HFFc6 (cell line): ENCODE results near the gene TBX5. TPM values are rescaled to one million over a fixed set of nuclear protein-coding genes. Genes with fewer than 3 reads are reported as not detected.

Source experiments
- DNase-seq: peaks from one replicate; pipeline ENCODE4 v3.0.0-alpha.2; 2018
- H3K27ac Mint-ChIP-seq: 2 replicates; pipeline ENCODE4 v1.8.0; 2020; ENCODE audit warnings: mild to moderate bottlenecking, mixed read lengths
- H3K27me3 Mint-ChIP-seq: 2 replicates; pipeline ENCODE4 v1.8.0; 2021; ENCODE audit warnings: mild to moderate bottlenecking, moderate library complexity, mixed read lengths; ENCODE audit not compliant: insufficient read depth
- H3K36me3 Mint-ChIP-seq: 2 replicates; pipeline ENCODE4 v1.8.0; 2021; ENCODE audit warnings: low read depth, mixed read lengths
- H3K4me1 Mint-ChIP-seq: 2 replicates; pipeline ENCODE4 v1.8.0; 2020; ENCODE audit warnings: low read depth, mixed read lengths
- H3K4me3 Mint-ChIP-seq: 2 replicates; pipeline ENCODE4 v1.8.0; 2020; ENCODE audit warnings: mild to moderate bottlenecking, moderate library complexity, mixed read lengths
- H3K9me3 Mint-ChIP-seq: 2 replicates; pipeline ENCODE4 v1.8.0; 2020; ENCODE audit warnings: mild to moderate bottlenecking, mixed read lengths
- total RNA-seq, 6 experiments: library from RNA; stranded (reverse); fragmentation: NEBNext Ultra II Directional; extraction: Animal tissue kit (Norgen Biotek cat#: 25700); gene quantifications; 2 replicates in 1 of 6; 3 replicates in 5 of 6; pipeline ENCODE4 v1.2.3, GENCODE V29; 2021
- TF ChIP-seq, protein P1 (sequence below): fragments of 200-600 bp; sonication (generic); IDR thresholded peaks from 2 replicates; pipeline ENCODE4 v1.5.0; 2021; ENCODE audit warnings: antibody characterized with exemption, mild to moderate bottlenecking

Gene TBX5
- total RNA-seq, 6 experiments from 2014 or later = 20.7 to 27.8 (median 24.3) TPM

DNA sequence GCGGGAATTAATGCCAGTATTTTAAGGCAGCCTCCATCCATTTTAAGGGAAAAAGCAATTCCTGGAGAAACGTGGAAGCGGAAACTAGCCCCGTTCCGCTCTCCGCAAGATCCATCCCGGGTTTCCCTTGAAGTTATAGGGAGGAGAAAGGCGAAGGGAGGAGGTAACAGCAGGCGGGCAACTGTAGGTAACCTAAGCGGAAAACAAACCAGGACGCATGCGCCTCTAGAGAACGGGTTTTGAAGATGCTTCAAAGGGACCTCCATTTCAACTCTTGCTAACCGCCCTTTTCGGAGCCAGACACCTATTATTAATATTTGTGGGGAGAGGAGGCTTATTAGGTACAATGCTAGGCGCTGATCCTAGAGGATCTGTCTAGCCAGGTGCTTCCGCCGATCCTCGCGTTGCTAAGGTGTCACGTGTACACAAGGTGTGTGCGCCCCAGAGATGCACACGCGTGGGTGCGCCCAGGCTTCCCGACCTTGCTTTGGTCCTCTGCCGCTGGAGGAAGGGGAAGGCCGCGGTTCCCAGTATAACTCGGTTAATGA, 6.2 kb downstream of the TBX5 start:
- peak; percentile 95 for DNase-seq
- TF ChIP-seq, protein P1, sequence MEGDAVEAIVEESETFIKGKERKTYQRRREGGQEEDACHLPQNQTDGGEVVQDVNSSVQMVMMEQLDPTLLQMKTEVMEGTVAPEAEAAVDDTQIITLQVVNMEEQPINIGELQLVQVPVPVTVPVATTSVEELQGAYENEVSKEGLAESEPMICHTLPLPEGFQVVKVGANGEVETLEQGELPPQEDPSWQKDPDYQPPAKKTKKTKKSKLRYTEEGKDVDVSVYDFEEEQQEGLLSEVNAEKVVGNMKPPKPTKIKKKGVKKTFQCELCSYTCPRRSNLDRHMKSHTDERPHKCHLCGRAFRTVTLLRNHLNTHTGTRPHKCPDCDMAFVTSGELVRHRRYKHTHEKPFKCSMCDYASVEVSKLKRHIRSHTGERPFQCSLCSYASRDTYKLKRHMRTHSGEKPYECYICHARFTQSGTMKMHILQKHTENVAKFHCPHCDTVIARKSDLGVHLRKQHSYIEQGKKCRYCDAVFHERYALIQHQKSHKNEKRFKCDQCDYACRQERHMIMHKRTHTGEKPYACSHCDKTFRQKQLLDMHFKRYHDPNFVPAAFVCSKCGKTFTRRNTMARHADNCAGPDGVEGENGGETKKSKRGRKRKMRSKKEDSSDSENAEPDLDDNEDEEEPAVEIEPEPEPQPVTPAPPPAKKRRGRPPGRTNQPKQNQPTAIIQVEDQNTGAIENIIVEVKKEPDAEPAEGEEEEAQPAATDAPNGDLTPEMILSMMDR = no peak
- Mint-ChIP-seq H3K4me1 (peaks cover 76% of the 10 kb centered on the region), H3K4me3 (peak overlapping the region; percentile 99), H3K36me3 (peaks cover 66% of the 10 kb centered on the region), H3K27ac (peak overlapping the region; percentile 92), H3K9me3 (no peaks in the 10 kb centered on the region), H3K27me3 (peaks cover 4% of the 10 kb centered on the region)

DNA sequence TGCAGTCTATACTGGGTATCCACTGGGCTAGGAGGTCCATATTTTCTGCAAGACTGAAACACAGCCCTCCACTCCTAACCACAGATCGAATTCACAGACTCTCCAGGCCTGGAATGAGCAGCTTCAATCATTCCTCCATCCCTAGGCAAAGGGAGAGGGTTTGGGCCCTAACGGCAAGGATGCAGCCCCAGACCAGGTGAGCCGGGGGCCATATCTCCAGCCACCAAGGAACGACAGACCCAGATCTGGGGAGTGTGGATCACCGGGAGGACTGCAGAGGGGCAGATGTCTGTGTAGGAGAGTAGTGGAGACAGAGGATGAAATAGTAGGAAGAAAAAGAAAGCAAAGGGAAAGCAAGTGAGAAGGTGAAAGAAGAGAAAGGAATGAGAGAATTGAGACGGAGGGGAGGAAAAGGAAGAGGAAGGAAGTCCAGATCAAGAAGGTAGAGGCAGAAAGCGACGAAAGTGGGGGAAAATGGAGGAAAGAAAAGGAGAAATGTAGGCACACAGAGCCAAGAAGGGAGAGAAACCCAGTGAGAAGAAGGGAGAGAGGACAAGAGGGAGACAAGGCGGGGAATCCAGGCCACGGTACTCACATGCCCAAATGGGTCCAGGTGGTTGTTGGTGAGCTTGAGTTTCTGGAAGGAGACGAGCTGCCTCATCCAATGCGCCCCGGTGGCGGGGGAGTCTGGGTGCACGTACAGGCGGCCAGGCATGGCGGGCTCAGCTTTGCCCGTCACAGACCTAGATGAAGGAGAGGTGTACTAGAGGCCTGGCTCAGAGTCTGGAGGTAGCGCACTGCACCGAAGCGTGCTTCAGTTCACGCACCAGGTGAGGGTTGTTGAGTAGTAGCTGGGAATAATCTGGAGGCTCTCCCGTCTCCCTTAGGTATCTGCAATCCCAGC, 7.7 kb downstream of the TBX5 start:
- H3K36me3 Mint-ChIP-seq = peaks cover 67% of the 10 kb centered on the region
- H3K27ac Mint-ChIP-seq = peak overlapping the region; percentile 92
- TF ChIP-seq, protein P1 = no peak
- H3K4me3 Mint-ChIP-seq = peak overlapping the region; percentile 99
- peaks cover 90% of the 10 kb centered on the region for H3K4me1 Mint-ChIP-seq
- DNase-seq = no peak
- H3K27me3 Mint-ChIP-seq = no peaks in the 10 kb centered on the region; the same call in 1 of the 2 replicates
- H3K9me3 Mint-ChIP-seq = no peaks in the 10 kb centered on the region

DNA sequence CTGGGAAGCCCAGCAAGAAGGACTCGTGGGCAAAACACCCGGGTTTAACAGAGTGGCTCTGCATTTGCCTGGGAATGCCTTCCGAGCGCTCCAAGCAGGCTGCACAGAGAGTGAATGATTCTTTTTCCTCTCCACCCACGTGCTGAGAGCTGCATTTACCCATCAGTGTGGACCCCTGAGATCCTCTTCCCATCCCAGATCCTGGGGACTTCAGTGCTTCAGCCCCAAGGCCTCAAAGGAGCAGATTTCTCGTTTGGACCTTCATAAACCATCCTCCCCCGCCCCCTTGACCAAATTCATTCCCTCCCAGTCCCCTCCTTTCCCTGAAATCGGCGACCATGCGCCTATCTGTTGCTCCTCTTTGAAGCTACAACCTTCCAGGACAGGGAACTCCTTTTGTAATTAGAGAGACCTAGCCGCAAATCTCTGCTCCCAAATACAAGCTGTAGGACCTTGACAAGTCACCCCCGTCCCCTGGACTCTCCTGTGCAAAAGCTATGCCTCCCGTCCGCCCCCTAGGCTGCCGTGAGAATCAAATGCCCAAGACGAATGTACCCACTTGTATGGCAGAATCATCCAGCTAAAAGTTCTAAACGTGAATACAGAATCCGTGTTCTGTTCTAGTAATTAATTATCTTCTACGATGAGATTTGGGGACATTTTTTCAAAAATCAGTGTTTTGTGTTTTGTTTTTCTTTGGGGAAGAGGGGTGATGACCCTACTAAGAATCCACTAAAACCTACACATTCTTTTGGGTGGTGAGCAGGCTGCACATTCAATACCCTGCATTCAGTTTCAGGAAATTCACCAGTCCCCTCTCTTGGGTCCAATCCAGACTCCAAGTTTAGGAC, 8.8 kb downstream of the TBX5 start:
- Mint-ChIP-seq H3K27me3 (no peaks in the 10 kb centered on the region; the same call in 1 of the 2 replicates), H3K27ac (peak overlapping the region; percentile 92), H3K4me3 (peak overlapping the region; percentile 99), H3K4me1 (peaks cover 87% of the 10 kb centered on the region), H3K9me3 (no peaks in the 10 kb centered on the region), H3K36me3 (peaks cover 69% of the 10 kb centered on the region)
- DNase-seq = no peak
- TF ChIP-seq, protein P1 = peak; percentile 40; the same call in 1 of the 2 replicates

DNA sequence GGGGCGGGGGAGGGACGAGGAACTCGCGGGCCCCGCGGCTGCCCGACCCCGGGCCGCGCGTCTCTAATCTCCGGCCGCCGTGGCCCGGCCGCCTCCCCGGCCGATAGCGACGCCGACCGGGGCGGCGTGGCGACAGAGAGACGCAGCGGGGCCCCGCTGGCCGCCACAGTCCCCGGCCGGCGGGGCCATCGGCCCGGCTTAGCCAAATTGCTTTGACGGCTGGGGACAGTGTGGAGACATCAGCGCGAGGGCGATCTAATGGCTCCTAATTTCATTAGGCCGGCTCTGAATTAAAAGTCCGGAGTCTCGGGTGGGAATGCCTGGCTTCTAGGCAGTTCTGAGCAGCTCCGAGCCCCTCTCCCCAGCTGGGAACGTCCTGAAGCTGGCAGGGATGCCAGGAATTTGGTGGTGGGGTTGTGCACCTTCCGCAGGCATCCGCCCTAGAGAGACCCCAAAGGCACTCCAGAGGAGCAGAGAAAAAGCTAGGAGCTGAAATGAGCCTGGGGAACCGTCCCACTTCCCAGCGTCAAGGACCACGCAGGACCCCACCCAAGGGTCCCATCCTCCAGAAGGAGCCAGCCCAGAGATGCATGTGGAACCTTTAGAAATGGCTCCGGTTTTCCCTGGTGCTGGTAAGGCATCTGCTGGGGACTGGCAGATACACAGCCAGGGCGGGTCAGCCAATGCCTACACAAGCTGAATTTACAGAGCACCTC, 9.6 kb downstream of the TBX5 start:
- Mint-ChIP-seq H3K27ac (peak overlapping the region; percentile 98), H3K36me3 (peaks cover 72% of the 10 kb centered on the region), H3K27me3 (no peaks in the 10 kb centered on the region; the same call in 1 of the 2 replicates), H3K4me3 (peak overlapping the region; percentile 99), H3K9me3 (no peaks in the 10 kb centered on the region), H3K4me1 (peaks cover 87% of the 10 kb centered on the region)
- DNase-seq = peak; percentile 63
- TF ChIP-seq, protein P1 = no peak; the same call in 1 of the 2 replicates

DNA sequence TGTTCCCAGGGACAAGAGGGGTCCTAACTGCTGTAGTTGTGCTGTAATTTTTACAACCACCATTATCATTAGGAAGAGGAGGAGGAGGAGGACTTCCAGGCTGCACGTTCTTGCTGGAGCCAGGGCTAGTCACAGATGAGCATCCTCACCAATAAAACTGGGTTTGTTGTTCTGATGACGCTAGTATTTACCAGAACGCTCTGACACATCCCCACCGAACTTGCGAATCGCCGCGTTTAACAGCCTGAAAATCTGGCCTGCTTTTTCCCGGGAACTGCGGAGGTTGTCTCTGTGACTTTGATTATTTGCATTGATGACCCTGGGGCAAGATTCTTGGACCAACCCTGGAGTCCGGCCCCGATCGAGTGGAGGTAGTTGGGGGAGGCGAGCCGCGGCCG, 10.2 kb downstream of the TBX5 start:
- Mint-ChIP-seq H3K27ac (peak overlapping the region; percentile 98), H3K4me1 (peaks cover 92% of the 10 kb centered on the region), H3K27me3 (no peaks in the 10 kb centered on the region; the same call in 1 of the 2 replicates), H3K36me3 (peaks cover 76% of the 10 kb centered on the region), H3K9me3 (no peaks in the 10 kb centered on the region), H3K4me3 (peak overlapping the region; percentile 89)
- TF ChIP-seq, protein P1 = no peak
- peak; percentile 94 for DNase-seq
